ENCODE data around the gene DPP10.

DNA sequence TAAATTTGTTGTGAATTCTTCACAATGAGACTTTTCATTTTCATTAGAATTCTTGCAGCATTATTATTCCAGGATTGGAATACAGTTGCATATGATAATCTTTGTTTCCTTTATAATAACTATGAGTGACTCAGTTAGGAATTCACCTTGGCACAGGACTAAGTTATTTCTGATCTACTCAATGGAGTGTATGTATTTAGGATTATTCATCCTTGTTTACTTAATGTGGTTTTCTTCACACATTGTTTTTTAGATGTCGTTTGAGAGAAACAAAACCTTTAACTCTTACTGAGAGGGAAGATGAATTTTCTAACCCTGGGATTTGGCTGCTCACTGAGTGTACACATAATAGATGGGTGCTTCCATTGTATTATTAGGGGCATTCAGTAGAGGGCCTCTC is 970.1 kb downstream of the DPP10 start:
- TF ChIP-seq PREB (CRISPR knock-in tag; IDR thresholded peaks at IDR 0.05) (no peak), HOXD1 (CRISPR knock-in tag; IDR thresholded peaks at IDR 0.05) (no peak), STAT5B (CRISPR knock-in tag; IDR thresholded peaks at IDR 0.05) (no peak), ZFY (CRISPR knock-in tag; IDR thresholded peaks at IDR 0.05) (no peak), POLR2A (IDR thresholded peaks at IDR 0.05; ENCODE audit: insufficient read depth in 1 of 2, low read depth in 2 of 2, low read length in 2 of 2) (no peak), EP300 (IDR thresholded peaks at IDR 0.05; ENCODE audit: low read depth in 2 of 2, low read length in 2 of 2) (no peak), EP300 (CRISPR knock-in tag; IDR thresholded peaks at IDR 0.05; ENCODE audit: borderline replicate concordance) (no peak), HNRNPH1 (optimal IDR thresholded peaks at IDR 0.05; ENCODE audit: low read depth, low read length) (no peak)
- TF ChIP-seq, protein P1, sequence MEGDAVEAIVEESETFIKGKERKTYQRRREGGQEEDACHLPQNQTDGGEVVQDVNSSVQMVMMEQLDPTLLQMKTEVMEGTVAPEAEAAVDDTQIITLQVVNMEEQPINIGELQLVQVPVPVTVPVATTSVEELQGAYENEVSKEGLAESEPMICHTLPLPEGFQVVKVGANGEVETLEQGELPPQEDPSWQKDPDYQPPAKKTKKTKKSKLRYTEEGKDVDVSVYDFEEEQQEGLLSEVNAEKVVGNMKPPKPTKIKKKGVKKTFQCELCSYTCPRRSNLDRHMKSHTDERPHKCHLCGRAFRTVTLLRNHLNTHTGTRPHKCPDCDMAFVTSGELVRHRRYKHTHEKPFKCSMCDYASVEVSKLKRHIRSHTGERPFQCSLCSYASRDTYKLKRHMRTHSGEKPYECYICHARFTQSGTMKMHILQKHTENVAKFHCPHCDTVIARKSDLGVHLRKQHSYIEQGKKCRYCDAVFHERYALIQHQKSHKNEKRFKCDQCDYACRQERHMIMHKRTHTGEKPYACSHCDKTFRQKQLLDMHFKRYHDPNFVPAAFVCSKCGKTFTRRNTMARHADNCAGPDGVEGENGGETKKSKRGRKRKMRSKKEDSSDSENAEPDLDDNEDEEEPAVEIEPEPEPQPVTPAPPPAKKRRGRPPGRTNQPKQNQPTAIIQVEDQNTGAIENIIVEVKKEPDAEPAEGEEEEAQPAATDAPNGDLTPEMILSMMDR (CRISPR knock-in tag; IDR thresholded peaks at IDR 0.05): no peak
- TF ChIP-seq, protein P2, sequence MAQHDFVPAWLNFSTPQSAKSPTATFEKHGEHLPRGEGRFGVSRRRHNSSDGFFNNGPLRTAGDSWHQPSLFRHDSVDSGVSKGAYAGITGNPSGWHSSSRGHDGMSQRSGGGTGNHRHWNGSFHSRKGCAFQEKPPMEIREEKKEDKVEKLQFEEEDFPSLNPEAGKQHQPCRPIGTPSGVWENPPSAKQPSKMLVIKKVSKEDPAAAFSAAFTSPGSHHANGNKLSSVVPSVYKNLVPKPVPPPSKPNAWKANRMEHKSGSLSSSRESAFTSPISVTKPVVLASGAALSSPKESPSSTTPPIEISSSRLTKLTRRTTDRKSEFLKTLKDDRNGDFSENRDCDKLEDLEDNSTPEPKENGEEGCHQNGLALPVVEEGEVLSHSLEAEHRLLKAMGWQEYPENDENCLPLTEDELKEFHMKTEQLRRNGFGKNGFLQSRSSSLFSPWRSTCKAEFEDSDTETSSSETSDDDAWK (CRISPR knock-in tag; IDR thresholded peaks at IDR 0.05): no peak

Measured in HepG2 (cell line).